Uterus (tissue), 2 donors: ENCODE results near the gene VAMP5.
"Not testable (repeated sequence)": the region's sequence is repeated elsewhere in the genome, so short reads cannot be mapped to it uniquely, and the experiment has no call there.

Source experiments
- CTCF ChIP-seq, 4 experiments: fragments of 200-600 bp in 2 of 4; fragments of 450-650 bp in 2 of 4; sonication (generic) in 2 of 4; IDR thresholded peaks; one replicate each; pipeline ENCODE4 v1.5.1; 2016 to 2019; ENCODE audit warnings: antibody characterized with exemption in 4 of 4, mild to moderate bottlenecking in 2 of 4, moderate library complexity in 1 of 4
- POLR2A ChIP-seq, 2 donors: fragments of 450-650 bp; IDR thresholded peaks; one replicate each; pipeline ENCODE4 v1.6.1; 2016; ENCODE audit warnings: antibody characterized with exemption in 2 of 2, mild to moderate bottlenecking in 1 of 2, moderate library complexity in 1 of 2

- not testable (repeated sequence) for TF ChIP-seq CTCF, POLR2A (IDR thresholded peaks at IDR 0.05)
These were observed 40.0 kb upstream of the VAMP5 start for GRCh38 chr2:85544254-85544691.
